Measurements from ENCODE around the gene SYNE3.

Gene SYNE3

GRCh38 chr14:95547272-95547625 lies 30.8 kb upstream of the SYNE3 start:
- H3K4me2 ChIP-seq (ENCODE audit: low read length) = no peak overlapping the region
- no peak overlapping the region for H3K9ac ChIP-seq
- H3K27me3 ChIP-seq (ENCODE audit: control insufficient read depth, insufficient read depth, low read length) = no peaks in the 10 kb centered on the region
- no peak overlapping the region for H3K4me3 ChIP-seq (ENCODE audit: low read depth, low read length)
- no peak for TF ChIP-seq CTCF (IDR thresholded peaks at IDR 0.05)
- H3K9me3 ChIP-seq (ENCODE audit: control insufficient read depth, low read length) = no peaks in the 10 kb centered on the region
- no peaks in the 10 kb centered on the region for H3K4me1 ChIP-seq
- H2AFZ ChIP-seq = no peak overlapping the region
- no peaks in the 10 kb centered on the region for H3K79me2 ChIP-seq
- no peak overlapping the region for H3K27ac ChIP-seq
- H3K36me3 ChIP-seq (ENCODE audit: control insufficient read depth, insufficient read depth, low read length) = no peaks in the 10 kb centered on the region

GRCh38 chr14:95545515-95546168 lies 29.2 kb upstream of the SYNE3 start:
- no peak overlapping the region for H2AFZ ChIP-seq
- H3K79me2 ChIP-seq = no peaks in the 10 kb centered on the region
- no peaks in the 10 kb centered on the region for H3K36me3 ChIP-seq (ENCODE audit: control insufficient read depth, insufficient read depth, low read length)
- no peak overlapping the region for H3K4me3 ChIP-seq (ENCODE audit: low read depth, low read length)
- H3K27ac ChIP-seq = no peak overlapping the region
- H3K9ac ChIP-seq = no peak overlapping the region
- H3K4me1 ChIP-seq = no peaks in the 10 kb centered on the region
- no peak overlapping the region for H3K4me2 ChIP-seq (ENCODE audit: low read length)
- H3K27me3 ChIP-seq (ENCODE audit: control insufficient read depth, insufficient read depth, low read length) = no peaks in the 10 kb centered on the region
- H3K9me3 ChIP-seq (ENCODE audit: control insufficient read depth, low read length) = no peaks in the 10 kb centered on the region
- TF ChIP-seq CTCF (IDR thresholded peaks at IDR 0.05) = no peak

GRCh38 chr14:95544588-95544987 lies 28.1 kb upstream of the SYNE3 start:
- Histone ChIP-seq H3K36me3 (ENCODE audit: control insufficient read depth, insufficient read depth, low read length) (no peaks in the 10 kb centered on the region), H3K4me2 (ENCODE audit: low read length) (no peak overlapping the region), H3K79me2 (peaks cover 8% of the 10 kb centered on the region), H3K4me1 (no peaks in the 10 kb centered on the region), H3K27ac (no peak overlapping the region), H3K27me3 (ENCODE audit: control insufficient read depth, insufficient read depth, low read length) (no peaks in the 10 kb centered on the region), H3K9me3 (ENCODE audit: control insufficient read depth, low read length) (no peaks in the 10 kb centered on the region), H3K4me3 (ENCODE audit: low read depth, low read length) (no peak overlapping the region), H2AFZ (no peak overlapping the region), H3K9ac (no peak overlapping the region)
- no peak for TF ChIP-seq CTCF (IDR thresholded peaks at IDR 0.05)

GRCh38 chr14:95543021-95543420 lies 26.6 kb upstream of the SYNE3 start:
- no peaks in the 10 kb centered on the region for H3K27me3 ChIP-seq (ENCODE audit: control insufficient read depth, insufficient read depth, low read length)
- H3K27ac ChIP-seq = no peak overlapping the region
- peaks cover 16% of the 10 kb centered on the region for H3K79me2 ChIP-seq
- H2AFZ ChIP-seq = no peak overlapping the region
- no peak overlapping the region for H3K4me3 ChIP-seq (ENCODE audit: low read depth, low read length)
- TF ChIP-seq CTCF (IDR thresholded peaks at IDR 0.05) = no peak
- no peaks in the 10 kb centered on the region for H3K4me1 ChIP-seq
- H3K4me2 ChIP-seq (ENCODE audit: low read length) = no peak overlapping the region
- no peaks in the 10 kb centered on the region for H3K9me3 ChIP-seq (ENCODE audit: control insufficient read depth, low read length)
- no peak overlapping the region for H3K9ac ChIP-seq
- H3K36me3 ChIP-seq (ENCODE audit: control insufficient read depth, insufficient read depth, low read length) = no peaks in the 10 kb centered on the region

Measured in parathyroid adenoma (tissue), 2 donors.